Hematopoietic multipotent progenitor cell (in vitro differentiated cells): Measurements from ENCODE around the gene EZR. TPM values are rescaled to one million over a fixed set of nuclear protein-coding genes. Genes with fewer than 3 reads are reported as not detected.
A peak's percentile ranks its signal among the peaks of the same experiment; 100 is the strongest.

Experiments
- DNase-seq, 3 donors: peaks; one replicate each; pipeline ENCODE4 v3.0.0-alpha.2; 2011 to 2015; ENCODE audit warnings: low read depth in 2 of 3, low spot score in 2 of 3
- total RNA-seq: library from RNA; depleted of rRNA; stranded (reverse); fragments of >200 nt; gene quantifications from one replicate; pipeline ENCODE4 v1.2.3, GENCODE V29; 2012

EZR gene
- total RNA-seq, 1 donor: 80.8 TPM

DNA sequence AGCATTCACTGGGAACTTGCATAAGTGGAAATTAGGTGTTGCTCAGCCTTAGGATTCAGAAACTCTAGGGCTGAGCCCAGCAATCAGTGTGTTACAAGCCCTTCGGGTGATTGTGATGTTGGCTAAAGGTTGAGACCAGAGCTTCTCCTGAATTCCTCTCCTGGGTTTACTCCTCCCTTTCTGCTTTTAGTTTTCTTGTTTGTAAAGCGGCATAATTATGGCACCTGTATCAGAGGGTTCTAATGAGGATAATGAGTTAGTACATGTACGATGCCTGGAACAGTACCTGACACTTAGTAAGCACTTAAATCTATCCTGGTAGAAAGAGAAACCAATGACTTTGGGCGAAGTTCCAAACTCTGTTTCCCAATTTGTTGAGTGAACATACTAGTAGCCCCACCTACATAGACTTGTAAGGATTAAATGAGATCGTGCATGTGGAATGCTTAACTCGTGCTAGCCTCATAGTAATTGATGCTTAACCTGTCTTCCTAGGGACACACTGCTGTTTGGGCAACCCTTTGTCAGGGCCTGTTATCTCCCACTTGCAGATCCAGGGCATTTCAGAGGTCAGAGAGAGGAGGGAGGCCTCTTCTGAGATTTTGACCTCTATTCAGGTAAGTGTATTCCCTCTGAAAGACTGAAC lies 932 bp upstream of the EZR start:
- no peak for DNase-seq

DNA sequence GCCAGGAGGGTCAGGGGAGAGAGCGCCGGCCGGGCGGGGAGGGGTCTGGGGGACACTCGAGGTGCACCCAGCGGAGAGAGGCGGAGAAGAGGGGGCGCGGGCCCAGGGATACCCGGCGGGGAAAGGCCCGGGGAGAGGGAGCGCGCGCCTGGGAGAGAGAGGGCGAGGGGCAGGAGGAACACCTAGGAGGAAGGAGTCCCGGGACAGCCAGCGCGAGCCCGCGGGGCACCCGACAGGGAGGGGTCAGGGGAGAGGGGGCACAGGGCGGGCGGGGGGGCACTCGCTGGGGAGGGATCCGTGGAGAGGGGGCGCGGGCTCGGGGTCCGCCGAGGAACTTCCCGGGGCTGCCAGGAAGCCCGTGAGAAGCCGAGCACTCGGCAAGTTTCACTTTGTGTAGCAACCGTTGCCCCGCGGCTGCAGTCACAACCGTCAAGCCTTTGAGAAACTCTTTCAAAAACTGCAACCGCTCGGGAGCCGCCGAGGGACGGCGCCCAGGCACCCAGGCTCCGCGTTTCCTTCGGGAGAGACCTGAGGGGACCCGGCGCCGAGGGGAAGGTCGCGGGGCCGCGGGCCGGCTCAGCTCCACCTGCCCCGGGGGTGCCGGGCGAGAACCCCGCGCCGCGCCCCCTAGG lies 471 bp downstream of the EZR start:
- peak in 2 of 3 donors; percentile 61 to 77 for DNase-seq

DNA sequence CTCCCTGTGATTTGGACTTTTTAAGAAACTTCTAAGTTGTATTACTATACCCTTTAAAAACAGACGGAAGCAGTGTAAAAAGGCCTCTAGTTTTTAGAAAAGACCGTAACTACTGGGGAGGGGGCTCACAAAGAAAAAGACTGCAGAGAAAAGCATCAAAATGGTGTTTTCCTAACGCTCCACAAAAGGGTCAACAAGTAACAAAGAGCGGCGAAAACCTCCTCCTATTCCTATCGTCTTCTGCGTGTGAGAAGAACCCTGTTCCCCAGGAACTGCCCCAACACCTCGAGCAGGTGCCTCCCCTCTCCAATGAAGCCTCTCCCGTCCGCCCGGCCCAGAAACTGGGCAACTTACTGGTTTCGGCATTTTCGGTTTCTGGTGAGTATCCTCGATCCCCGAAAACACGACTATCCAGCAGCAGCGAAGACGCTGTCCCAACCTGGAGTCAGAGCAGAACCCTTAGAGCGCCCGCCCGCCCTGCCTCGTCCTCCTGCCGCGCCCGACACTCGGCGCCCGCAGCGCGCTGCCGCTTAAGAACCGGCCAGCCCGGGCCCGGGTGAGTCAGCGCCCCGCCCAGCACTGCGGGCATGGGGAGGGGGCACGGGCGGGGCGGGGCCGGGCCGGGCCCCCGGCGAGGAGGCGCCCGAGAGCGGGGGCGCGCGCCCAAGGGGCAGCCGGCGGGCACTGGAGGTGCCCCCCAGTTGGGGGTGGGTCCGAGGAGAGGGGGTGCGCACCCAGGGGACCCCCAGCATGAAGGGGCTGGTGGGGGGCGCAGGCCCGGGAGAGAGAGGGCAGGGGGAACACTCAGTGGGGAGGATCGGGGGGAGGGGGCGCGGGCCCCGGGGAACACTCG lies 1.2 kb downstream of the EZR start:
- peak; percentile 60 to 82 (median 77) for DNase-seq

DNA sequence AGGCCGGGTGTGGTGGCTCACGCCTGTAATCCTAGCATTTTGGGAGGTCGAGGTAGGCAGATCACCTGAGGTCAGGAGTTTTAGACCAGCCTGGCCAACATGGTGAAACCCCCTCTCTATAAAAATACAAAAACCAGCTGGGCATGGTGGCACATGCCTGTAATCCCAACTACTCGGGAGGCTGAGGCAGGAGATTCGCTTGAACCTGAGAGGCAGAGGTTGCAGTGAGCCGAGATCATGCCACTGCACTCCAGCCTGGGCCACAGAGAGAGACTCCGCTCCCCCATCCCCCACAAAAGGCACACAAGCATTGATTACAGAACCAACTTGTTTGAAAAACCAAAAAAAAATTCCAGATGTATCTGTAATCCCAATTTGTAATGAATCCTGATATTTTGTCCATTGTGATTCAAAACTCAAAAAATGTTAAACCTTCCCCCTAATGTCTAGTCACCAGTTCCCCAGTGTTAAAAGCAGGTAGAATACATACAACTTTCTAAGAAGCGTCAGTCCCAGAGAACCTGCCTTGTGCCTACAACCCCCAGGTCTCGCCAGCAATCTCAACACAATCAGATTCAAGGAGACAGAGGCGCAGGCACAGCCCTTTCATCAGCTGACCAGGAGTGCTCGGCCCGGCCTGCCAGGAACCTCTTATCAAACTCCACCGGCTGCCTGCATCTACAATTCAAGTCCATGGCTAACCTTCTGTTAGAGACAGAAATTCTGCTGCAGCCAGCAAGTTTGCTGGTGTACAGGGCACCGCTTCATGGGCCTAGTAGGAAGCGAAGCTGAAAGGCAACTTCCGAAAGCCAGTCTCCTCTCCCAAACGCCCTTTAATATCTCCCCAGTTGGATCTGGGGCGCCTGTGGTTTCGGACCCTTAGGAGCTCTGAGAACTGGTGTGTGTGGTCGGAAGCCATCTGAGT lies 2.1 kb downstream of the EZR start:
- peak in 1 of 3 donors; percentile 37 for DNase-seq

DNA sequence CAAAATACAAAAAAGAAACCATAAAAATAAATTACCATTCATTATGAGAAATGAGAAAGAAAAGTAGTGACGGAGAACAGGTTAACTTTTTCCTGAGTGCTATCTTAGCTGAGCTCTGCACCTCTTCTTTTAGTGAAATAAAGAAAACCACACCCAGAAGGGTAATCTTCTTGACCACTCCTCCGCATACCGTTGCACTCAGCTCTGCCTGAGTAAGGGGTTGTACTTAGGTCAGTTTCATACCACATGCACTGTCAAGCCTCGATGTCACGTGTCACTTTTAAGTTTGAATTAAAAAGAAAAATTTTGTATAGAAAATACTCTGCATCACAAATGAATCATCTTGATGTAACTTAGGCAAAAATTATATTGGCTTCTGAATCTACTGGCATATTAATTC lies 2.8 kb downstream of the EZR start:
- no peak for DNase-seq

DNA sequence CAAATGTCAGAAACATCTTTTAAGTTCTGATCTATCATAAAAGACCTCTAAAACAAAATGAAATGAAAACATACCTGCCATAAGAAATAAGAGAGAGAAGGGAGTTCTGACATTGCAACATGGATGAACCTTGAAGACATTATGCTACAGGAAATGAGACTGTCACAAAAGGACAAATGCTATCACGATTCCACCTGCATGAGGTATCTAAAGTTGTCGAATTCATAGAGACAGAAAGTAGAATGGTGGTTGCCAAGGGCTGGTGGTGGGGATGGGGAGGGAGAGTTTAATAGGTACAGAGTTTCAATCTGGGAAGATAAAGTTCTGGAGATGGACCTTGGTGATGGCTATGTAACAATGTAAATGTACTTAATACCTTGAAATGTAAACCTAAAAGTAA lies 3.3 kb downstream of the EZR start:
- no peak for DNase-seq

DNA sequence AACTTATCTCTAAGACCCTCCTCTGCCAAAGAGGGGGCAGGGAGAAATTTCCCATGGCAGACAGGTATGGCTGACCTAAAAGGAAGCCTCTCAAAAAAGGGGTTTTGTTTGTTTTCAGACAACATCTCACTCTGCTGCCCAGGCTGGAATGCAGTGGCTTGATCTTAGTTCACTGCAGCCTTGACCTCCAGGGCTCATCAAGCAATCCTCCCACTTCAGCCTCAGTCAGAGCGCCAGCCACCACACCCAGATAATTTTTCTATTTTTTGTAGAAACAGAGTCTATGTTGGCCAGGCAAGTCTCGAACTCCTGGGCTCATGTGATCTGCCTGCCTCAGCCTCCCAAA lies 3.8 kb downstream of the EZR start:
- DNase-seq: no peak

DNA sequence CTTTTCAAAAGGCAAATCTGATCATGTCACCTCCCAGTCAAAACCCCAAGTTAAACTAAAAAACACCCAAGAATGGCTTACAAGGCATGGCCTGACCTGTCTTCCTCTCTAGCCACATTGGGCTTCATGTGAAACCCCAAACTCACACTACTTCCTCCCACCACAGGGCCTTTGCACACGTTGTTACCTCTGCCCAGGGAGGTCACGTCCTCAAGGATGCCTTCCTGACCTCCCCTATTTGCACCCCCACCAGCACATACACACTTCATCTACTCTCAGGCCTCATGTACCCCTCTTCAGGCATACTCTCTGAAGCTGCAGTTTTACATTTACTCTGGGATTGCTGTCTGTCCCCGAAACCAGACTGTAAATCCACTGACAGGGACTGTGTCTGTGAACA lies 6.1 kb downstream of the EZR start:
- no peak for DNase-seq

DNA sequence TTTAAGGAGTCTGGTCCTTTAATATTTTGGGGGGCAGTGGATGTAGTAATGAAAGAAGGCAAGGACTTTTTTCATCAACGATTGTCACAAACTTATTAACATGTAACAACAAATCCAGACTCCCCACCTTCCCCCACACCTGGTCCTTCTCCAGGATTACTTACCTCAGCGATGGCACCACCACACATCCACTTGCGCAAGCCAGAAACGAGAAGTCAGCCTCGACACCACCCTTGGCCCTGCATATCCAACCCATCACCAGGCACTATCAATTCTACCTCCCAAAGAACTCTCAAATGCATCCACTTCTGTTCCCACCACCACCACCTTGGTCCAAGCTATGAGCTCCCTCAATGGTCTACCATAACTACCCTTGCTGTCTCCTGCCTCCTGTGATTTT lies 6.6 kb downstream of the EZR start:
- DNase-seq: no peak

DNA sequence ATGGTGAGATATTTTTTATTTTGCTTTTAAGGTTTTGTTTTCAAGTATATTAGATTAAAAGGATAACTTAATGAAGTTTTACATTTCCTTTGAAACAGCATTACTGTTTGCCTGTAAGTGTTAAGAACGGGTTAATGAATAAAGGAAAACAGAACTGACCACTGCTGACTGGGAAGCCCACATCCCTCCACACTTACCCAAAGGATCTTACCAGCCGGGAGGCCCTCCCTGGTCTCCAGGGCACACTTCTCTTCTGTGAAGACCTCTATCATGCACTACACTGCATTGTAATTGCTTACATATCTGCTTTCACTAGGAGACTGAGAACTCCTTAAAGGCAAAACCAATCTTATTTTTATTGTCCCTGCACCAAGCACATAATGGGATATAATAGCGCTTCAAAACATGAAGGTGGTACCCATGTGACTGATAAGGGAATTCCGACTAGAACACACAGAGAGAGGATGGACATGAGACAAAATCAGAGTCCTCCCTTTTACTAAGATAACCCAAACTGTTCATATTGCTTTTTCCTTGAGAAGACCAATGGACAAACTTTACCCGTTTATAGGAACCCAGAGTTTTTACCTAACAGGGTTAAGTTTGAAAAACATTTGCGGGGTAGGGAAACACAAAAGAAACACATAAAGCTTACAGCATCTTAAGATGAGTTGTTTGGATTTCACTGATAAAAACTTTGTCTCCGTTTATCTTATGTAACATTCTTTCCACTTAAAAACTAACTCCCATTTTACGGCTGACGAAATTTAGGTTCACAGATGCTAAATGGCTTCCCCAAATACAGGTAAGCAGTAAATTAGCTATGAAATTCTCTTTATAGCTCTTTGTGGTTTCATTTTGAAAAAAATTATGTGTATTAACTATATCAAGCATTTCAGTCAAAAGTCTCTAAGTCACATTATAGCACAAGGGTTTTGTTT lies 8.7 kb downstream of the EZR start:
- no peak for DNase-seq

DNA sequence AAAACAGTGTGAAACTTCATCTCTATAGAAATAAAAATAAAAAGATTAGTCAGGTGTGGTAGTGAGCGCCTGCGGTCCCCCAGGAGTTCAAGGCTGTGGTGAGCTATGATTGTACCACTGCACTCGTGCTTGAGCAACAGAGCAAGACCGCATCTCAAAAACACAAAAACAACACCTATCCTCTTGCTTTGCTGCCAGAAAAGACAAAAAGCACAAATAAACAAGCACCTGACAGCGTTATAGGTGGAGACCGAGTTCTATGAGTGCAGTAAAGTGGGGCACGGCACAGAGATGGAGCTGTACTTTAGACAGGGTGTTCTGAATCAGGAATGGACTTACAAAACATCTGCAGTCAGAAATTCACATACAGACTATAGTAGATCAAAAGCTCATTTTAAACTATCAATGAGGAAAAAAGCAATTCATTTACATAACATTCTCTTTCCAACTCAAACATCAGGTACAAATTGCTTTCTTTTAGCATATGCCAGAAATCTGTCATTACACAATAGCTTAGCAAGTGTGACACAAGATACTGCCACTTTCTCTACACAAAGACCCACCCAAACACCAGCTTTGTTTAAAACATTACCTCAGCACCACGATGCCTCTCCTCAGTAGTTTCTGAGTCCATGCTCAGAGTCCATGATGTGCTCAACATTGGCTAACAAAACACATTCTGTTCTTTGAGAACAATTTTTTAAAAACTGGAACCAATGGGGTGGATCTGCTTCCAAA lies 10.1 kb downstream of the EZR start:
- DNase-seq: no peak

DNA sequence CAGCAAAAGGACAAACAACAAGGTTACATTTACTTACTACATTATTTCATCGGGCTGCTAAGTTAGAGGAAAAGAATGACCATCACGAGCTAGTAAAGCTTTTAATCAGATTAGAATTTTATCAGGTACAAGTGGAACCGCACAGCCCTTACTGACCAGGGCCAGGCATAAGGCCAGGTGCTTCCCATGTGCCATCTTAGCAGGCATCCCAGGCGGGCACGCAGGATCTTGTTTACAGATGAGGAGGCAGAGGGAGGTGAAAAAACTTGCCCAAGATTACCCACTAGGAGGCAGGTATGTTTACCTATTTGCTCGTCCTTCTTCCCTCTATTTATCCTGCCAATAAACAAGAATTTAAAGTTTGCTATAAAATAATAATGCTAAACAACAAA lies 10.7 kb downstream of the EZR start:
- DNase-seq: no peak

DNA sequence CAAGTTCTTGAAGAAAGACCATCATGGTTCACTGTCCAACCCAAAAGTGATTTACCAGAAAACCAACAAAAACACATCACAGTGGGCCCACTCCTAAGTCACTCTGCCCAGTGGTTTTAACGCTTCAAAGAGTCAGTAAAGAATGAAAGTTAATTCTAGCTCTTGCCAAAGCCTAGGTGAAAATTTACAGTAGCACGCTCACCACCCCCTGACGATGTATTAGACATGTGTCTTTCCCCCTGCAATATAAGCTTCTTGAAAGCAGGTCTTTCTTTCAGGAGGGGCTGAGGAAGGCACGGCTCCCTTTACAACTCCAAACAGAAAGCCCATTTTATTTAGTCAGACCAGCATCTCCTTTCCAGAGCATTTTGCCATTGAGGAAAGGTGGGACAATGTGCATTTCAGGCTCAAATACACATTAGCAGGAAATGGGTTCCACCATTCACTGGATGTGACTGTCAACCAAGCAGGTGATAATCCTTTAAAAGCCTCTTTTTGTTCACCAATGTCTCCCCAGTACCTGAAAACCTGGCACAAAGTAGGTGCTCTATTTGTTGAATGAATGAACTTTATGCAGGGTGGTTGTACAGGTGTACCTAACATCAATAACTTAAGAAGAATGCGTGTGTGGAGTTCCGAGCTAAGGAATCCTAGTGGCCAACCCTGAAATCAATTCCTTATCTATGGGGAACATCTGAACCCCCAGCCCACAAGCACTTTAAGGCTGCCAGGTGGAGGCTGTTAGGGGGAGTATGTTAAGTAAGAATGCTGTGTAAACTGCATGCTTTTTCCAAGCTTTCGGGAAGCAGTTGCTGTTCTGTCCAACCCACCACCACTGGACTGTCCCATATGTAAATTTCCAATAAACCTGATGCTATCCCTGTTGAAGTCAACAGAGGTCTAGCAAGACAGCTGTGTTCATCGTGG lies 11.4 kb downstream of the EZR start:
- peak in 1 of 3 donors; percentile 52 for DNase-seq

DNA sequence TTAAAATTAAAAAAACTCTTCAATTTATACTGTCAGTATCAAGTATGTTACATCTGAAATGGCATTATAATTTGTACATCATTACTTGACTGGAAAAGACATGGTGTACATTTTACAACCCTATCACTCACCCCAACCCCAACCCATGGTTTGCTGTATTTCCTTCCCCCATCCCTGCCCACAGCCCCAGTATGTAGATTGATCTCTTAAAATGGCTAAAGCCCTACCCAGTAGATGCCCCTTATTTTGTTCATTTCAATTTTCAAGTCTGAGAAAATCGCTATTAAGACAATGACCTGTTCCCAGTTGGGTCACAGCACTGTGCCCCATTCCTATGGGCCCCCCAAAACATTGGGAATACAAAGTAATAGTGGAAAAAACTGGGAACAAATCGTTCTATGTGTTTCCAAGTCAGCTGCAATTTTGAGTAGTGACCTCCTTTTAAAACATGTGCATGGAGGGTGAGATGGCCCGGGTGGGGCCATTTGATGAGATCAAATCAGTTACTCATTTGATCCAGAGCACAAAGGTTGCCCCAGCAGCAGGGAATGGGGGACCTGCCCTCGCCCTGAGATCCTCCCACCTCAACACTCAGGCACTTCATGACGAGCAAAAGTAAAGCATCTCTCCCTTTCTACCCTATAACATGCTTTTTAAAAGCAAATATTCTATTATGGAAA lies 13.3 kb downstream of the EZR start:
- no peak for DNase-seq

DNA sequence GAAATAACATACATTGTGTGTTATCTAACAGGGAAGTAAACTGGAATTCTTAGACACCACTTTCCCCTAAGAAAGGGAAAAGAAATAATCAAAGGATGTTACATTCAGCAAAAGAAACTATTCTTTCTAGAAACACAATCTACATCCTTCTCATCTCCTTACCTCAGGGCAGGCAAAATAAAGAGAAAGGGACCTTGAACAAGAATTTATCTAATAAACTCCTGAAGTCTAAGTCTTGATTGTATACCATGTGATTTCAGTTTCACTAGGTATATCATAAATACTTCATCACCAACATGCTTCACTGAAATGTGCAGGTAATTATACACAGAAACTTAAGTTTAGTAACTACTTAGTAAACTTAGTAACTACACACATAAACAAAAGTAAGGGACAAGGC lies 15.0 kb downstream of the EZR start:
- no peak for DNase-seq

DNA sequence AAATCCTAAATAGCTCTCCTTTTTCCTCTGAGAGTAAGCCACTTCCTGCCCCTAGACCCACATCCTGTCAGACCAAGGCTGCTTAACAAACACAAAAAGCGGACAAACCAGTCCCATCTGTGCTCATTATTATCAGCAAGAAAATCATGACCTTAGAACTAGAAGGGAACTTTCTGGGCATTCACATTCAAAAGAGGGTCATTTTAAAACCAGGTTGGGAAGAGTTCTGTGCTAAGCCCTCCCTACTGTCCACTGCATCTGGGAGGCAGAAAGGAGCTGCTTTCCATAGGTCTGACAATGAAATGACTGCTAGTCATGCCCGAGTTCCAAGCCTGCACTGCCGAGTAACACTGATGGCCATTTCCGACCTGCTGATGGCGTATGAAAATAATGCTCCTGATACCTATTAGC lies 15.4 kb downstream of the EZR start:
- peak in 2 of 3 donors; percentile 43 to 75 for DNase-seq

DNA sequence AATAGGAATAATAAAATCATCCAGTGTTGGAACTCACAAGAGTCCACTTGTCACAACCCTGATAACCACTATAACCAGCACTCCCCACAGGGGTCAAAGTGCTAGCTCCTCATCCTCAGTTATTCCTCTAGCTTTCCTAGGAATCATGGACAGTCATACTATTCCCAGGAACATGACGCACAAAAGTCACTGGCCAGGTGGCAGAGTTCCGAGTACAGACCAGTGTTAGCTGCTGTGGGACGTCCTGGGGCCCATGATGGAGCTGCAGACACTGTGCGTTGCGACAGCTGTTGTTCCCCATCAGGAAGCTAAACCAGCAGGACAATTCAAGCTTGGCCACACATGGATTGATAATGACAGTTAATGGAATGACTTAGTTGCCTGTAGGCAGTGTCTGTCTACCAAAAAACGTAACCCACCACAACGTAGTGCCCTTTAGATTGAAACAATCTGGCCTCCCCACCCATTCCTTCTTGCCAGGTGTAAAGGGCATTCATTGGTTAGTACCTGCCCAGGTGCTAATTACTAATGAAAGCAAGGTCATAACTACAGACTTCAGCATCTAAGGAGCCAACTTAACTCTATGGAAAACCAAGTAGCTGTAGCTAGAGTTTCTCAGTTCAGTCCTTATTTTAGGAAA lies 17.4 kb downstream of the EZR start:
- DNase-seq: no peak
